Measurements from ENCODE around the gene LGALS14.

The LGALS14 gene

GRCh38 chr19:39745643-39746042 lies 41.4 kb downstream of the LGALS14 start:
- Histone ChIP-seq H3K27ac (ENCODE audit: low read length) (no peak overlapping the region), H3K27me3 (ENCODE audit: control insufficient read depth in 1 of 2, insufficient read depth in 2 of 2, low read length in 2 of 2) (no peaks in the 10 kb centered on the region), H3K4me1 (ENCODE audit: control insufficient read depth, insufficient read depth, low read length) (no peaks in the 10 kb centered on the region), H3K9me3 (ENCODE audit: control insufficient read depth in 2 of 2, low read length in 2 of 2) (no peaks in the 10 kb centered on the region), H3K9ac (ENCODE audit: low read length in 2 of 2) (no peak overlapping the region), H3K36me3 (ENCODE audit: control insufficient read depth in 2 of 2, insufficient read depth in 2 of 2, low read length in 2 of 2) (no peaks in the 10 kb centered on the region), H3K4me3 (ENCODE audit: low read length in 2 of 2) (no peak overlapping the region)

- Histone ChIP-seq H3K4me1 (ENCODE audit: control insufficient read depth, insufficient read depth, low read length) (no peaks in the 10 kb centered on the region), H3K9me3 (ENCODE audit: control insufficient read depth in 2 of 2, low read length in 2 of 2) (no peaks in the 10 kb centered on the region), H3K4me3 (ENCODE audit: low read length in 2 of 2) (no peak overlapping the region), H3K9ac (ENCODE audit: low read length in 2 of 2) (no peak overlapping the region), H3K36me3 (ENCODE audit: control insufficient read depth in 2 of 2, insufficient read depth in 2 of 2, low read length in 2 of 2) (no peaks in the 10 kb centered on the region), H3K27ac (ENCODE audit: low read length) (no peak overlapping the region), H3K27me3 (ENCODE audit: control insufficient read depth in 1 of 2, insufficient read depth in 2 of 2, low read length in 2 of 2) (peaks cover 0 to 5% of the 10 kb centered on the region in 2 donors)
Observed at GRCh38 chr19:39746836-39747529, 42.7 kb downstream of the LGALS14 start.

- no peaks in the 10 kb centered on the region for H3K4me1 ChIP-seq (ENCODE audit: control insufficient read depth, insufficient read depth, low read length)
- H3K9me3 ChIP-seq (ENCODE audit: control insufficient read depth in 2 of 2, low read length in 2 of 2), result no peaks in the 10 kb centered on the region
- H3K4me3 ChIP-seq (ENCODE audit: low read length in 2 of 2), result no peak overlapping the region
- no peaks in the 10 kb centered on the region for H3K36me3 ChIP-seq (ENCODE audit: control insufficient read depth in 2 of 2, insufficient read depth in 2 of 2, low read length in 2 of 2)
- no peak overlapping the region for H3K27ac ChIP-seq (ENCODE audit: low read length)
- H3K27me3 ChIP-seq (ENCODE audit: control insufficient read depth in 1 of 2, insufficient read depth in 2 of 2, low read length in 2 of 2), result peaks cover 0 to 5% of the 10 kb centered on the region in 2 donors
- H3K9ac ChIP-seq (ENCODE audit: low read length in 2 of 2), result no peak overlapping the region
Observed at GRCh38 chr19:39749981-39750380, 45.7 kb downstream of the LGALS14 start.

- Histone ChIP-seq H3K36me3 (ENCODE audit: control insufficient read depth in 2 of 2, insufficient read depth in 2 of 2, low read length in 2 of 2) (no peaks in the 10 kb centered on the region), H3K9ac (ENCODE audit: low read length in 2 of 2) (no peak overlapping the region), H3K9me3 (ENCODE audit: control insufficient read depth in 2 of 2, low read length in 2 of 2) (no peaks in the 10 kb centered on the region), H3K27me3 (ENCODE audit: control insufficient read depth in 1 of 2, insufficient read depth in 2 of 2, low read length in 2 of 2) (peaks cover 0 to 10% of the 10 kb centered on the region in 2 donors), H3K4me1 (ENCODE audit: control insufficient read depth, insufficient read depth, low read length) (no peaks in the 10 kb centered on the region), H3K4me3 (ENCODE audit: low read length in 2 of 2) (no peak overlapping the region), H3K27ac (ENCODE audit: low read length) (no peak overlapping the region)
Observed at GRCh38 chr19:39752390-39752789, 48.1 kb downstream of the LGALS14 start.

GRCh38 chr19:39752795-39753194 lies 48.5 kb downstream of the LGALS14 start:
- H3K27me3 ChIP-seq (ENCODE audit: control insufficient read depth in 1 of 2, insufficient read depth in 2 of 2, low read length in 2 of 2), result peaks cover 0 to 10% of the 10 kb centered on the region in 2 donors
- H3K9ac ChIP-seq (ENCODE audit: low read length in 2 of 2), result no peak overlapping the region
- no peak overlapping the region for H3K4me3 ChIP-seq (ENCODE audit: low read length in 2 of 2)
- no peaks in the 10 kb centered on the region for H3K9me3 ChIP-seq (ENCODE audit: control insufficient read depth in 2 of 2, low read length in 2 of 2)
- H3K27ac ChIP-seq (ENCODE audit: low read length), result no peak overlapping the region
- no peaks in the 10 kb centered on the region for H3K36me3 ChIP-seq (ENCODE audit: control insufficient read depth in 2 of 2, insufficient read depth in 2 of 2, low read length in 2 of 2)
- H3K4me1 ChIP-seq (ENCODE audit: control insufficient read depth, insufficient read depth, low read length), result no peaks in the 10 kb centered on the region

- no peak overlapping the region for H3K27ac ChIP-seq (ENCODE audit: low read length)
- H3K9ac ChIP-seq (ENCODE audit: low read length in 2 of 2), result no peak overlapping the region
- H3K4me1 ChIP-seq (ENCODE audit: control insufficient read depth, insufficient read depth, low read length), result no peaks in the 10 kb centered on the region
- H3K27me3 ChIP-seq (ENCODE audit: control insufficient read depth in 1 of 2, insufficient read depth in 2 of 2, low read length in 2 of 2), result peaks cover 0 to 13% of the 10 kb centered on the region in 2 donors
- H3K9me3 ChIP-seq (ENCODE audit: control insufficient read depth in 2 of 2, low read length in 2 of 2), result no peaks in the 10 kb centered on the region
- H3K4me3 ChIP-seq (ENCODE audit: low read length in 2 of 2), result no peak overlapping the region
- H3K36me3 ChIP-seq (ENCODE audit: control insufficient read depth in 2 of 2, insufficient read depth in 2 of 2, low read length in 2 of 2), result no peaks in the 10 kb centered on the region
Observed at GRCh38 chr19:39754544-39754943, 50.3 kb downstream of the LGALS14 start.

GRCh38 chr19:39754971-39755370 lies 50.7 kb downstream of the LGALS14 start:
- H3K27ac ChIP-seq (ENCODE audit: low read length), result no peak overlapping the region
- no peak overlapping the region for H3K4me3 ChIP-seq (ENCODE audit: low read length in 2 of 2)
- H3K27me3 ChIP-seq (ENCODE audit: control insufficient read depth in 1 of 2, insufficient read depth in 2 of 2, low read length in 2 of 2), result peaks cover 0 to 13% of the 10 kb centered on the region in 2 donors
- no peaks in the 10 kb centered on the region for H3K4me1 ChIP-seq (ENCODE audit: control insufficient read depth, insufficient read depth, low read length)
- no peaks in the 10 kb centered on the region for H3K36me3 ChIP-seq (ENCODE audit: control insufficient read depth in 2 of 2, insufficient read depth in 2 of 2, low read length in 2 of 2)
- no peak overlapping the region for H3K9ac ChIP-seq (ENCODE audit: low read length in 2 of 2)
- no peaks in the 10 kb centered on the region for H3K9me3 ChIP-seq (ENCODE audit: control insufficient read depth in 2 of 2, low read length in 2 of 2)

Data from stomach smooth muscle (tissue), 2 donors.